HepG2 (cell line): ENCODE results near the gene USP32. TPM values are rescaled to one million over a fixed set of nuclear protein-coding genes. Genes with fewer than 3 reads are reported as not detected.
A peak's percentile ranks its signal among the peaks of the same experiment; 100 is the strongest.

Source experiments
- ATAC-seq: fragments of 200-7000 bp; cut with Tn5 transposase; 3 replicates; pipeline ENCODE4 v1.9.1; 2020; ENCODE audit warnings: mild to moderate bottlenecking, moderate library complexity
- BruUV-seq: library from RNA; stranded (reverse); fragments of 400-500 nt; replicated peaks from 2 replicates; lab custom pipeline; 2021; lab: Mats Ljungman, UMichigan
- CTCF ChIA-PET: fragments of 300-600 bp; formaldehyde crosslinking; extraction: SDS; loops from one replicate; lab custom pipeline; 2021; ENCODE audit warnings: low total read pairs, inconsistent platforms, low intra/inter-chr PET ratio; lab: Yijun Ruan, JAX
- POLR2A ChIA-PET: fragments of 350-600 bp; sonication (Branson Sonifier 250); formaldehyde crosslinking; loops from one replicate; lab custom pipeline; 2020; ENCODE audit warnings: antibody characterized with exemption, inconsistent platforms; lab: Yijun Ruan, JAX
- DNase-seq: peaks from one replicate; pipeline ENCODE4 v3.0.0-alpha.2; 2015; ENCODE audit warnings: low spot score
- FAIRE-seq: peaks from 3 replicates; lab custom pipeline; 2011; peaks lifted over from hg19 to GRCh38; lab: Jason Lieb, UNC
- H2AFZ ChIP-seq: one replicate; pipeline ENCODE4 v1.6.1; 2011; ENCODE audit warnings: low read length, inconsistent platforms
- H3K27ac ChIP-seq: fragments of 300-600 bp; 3 replicates; pipeline ENCODE4 v1.8.0; 2011; ENCODE audit warnings: mixed run types, mild to moderate bottlenecking, mixed read lengths, low read length, inconsistent platforms; ENCODE audit not compliant: insufficient read depth; ENCODE audit errors: extremely low read length
- H3K27me3 ChIP-seq, 2 experiments: fragments of 200-600 bp in 1 of 2; 2 replicates in 1 of 2; 3 replicates in 1 of 2; pipeline versions ENCODE4 v1.6.0 to v1.8.0; 2011; ENCODE audit warnings: low read length in 2 of 2, mild to moderate bottlenecking in 2 of 2, moderate library complexity in 2 of 2, inconsistent platforms in 1 of 2; ENCODE audit not compliant: insufficient read depth in 2 of 2, control insufficient read depth in 1 of 2
- H3K36me3 ChIP-seq, 2 experiments: fragments of 200-600 bp in 1 of 2; replicated peaks in 1 of 2; 2 replicates in 1 of 2; 3 replicates in 1 of 2; pipeline versions ENCODE4 v1.5.1 to v1.8.0; 2011; ENCODE audit warnings: low read length in 2 of 2, inconsistent platforms in 1 of 2; ENCODE audit not compliant: insufficient read depth in 2 of 2, control insufficient read depth in 1 of 2
- H3K4me1 ChIP-seq: 2 replicates; pipeline ENCODE4 v1.5.1; 2012; ENCODE audit warnings: low read length, inconsistent platforms; ENCODE audit not compliant: insufficient read depth
- H3K4me2 ChIP-seq: 2 replicates; pipeline ENCODE4 v1.6.0; 2011; ENCODE audit warnings: low read depth, low read length, inconsistent platforms
- H3K4me3 ChIP-seq, 3 experiments: fragments of 200-600 bp in 1 of 3; sonication (generic), shearing (Covaris generic) in 1 of 3; replicated peaks in 1 of 3; 2 replicates each; pipeline ENCODE4 v1.5.1; 2011 to 2016; ENCODE audit warnings: low read length in 3 of 3, inconsistent platforms in 2 of 3, low read depth in 2 of 3, mild to moderate bottlenecking in 2 of 3, control low read depth in 1 of 3, mixed read lengths in 1 of 3; ENCODE audit not compliant: insufficient read depth in 1 of 3
- H3K79me2 ChIP-seq: one replicate; pipeline ENCODE4 v1.6.1; 2011; ENCODE audit warnings: low read length, inconsistent platforms; ENCODE audit not compliant: insufficient read depth
- H3K9ac ChIP-seq: 2 replicates; pipeline ENCODE4 v1.6.0; 2011; ENCODE audit warnings: mild to moderate bottlenecking, low read depth, low read length, inconsistent platforms; ENCODE audit not compliant: insufficient read depth
- H3K9me3 ChIP-seq: 2 replicates; pipeline ENCODE4 v1.5.1; 2012; ENCODE audit warnings: mild to moderate bottlenecking, low read length
- H4K20me1 ChIP-seq: 2 replicates; pipeline ENCODE4 v1.6.0; 2011; ENCODE audit warnings: inconsistent platforms, mild to moderate bottlenecking, low read length, moderate library complexity; ENCODE audit not compliant: insufficient read depth
- BATF2 ChIP-seq: sonication (generic); formaldehyde crosslinking; IDR thresholded peaks from 2 replicates; pipeline ENCODE4 v1.8.0; 2022; ENCODE audit warnings: mild to moderate bottlenecking, missing genetic modification reagents, moderate library complexity
- CBX5 ChIP-seq: sonication (generic); formaldehyde crosslinking; IDR thresholded peaks from 2 replicates; pipeline ENCODE4 v1.4.0; 2020; ENCODE audit warnings: missing genetic modification reagents, borderline replicate concordance
- GLMP ChIP-seq: sonication (generic); formaldehyde crosslinking; IDR thresholded peaks from 2 replicates; pipeline ENCODE4 v1.9.0; 2021; ENCODE audit warnings: missing genetic modification reagents, mild to moderate bottlenecking, borderline replicate concordance
- HDAC1 ChIP-seq: sonication (generic); formaldehyde crosslinking; IDR thresholded peaks from 2 replicates; pipeline ENCODE4 v1.5.1; 2020; ENCODE audit warnings: mild to moderate bottlenecking, missing genetic modification reagents
- HINFP ChIP-seq: sonication (generic); formaldehyde crosslinking; IDR thresholded peaks from 2 replicates; pipeline ENCODE4 v1.4.0; 2020; ENCODE audit warnings: low read depth, mild to moderate bottlenecking, missing genetic modification reagents
- HNRNPK ChIP-seq: fragments of 200-400 bp; formaldehyde crosslinking; IDR thresholded peaks from 2 replicates; pipeline ENCODE4 v1.6.1; 2018; ENCODE audit warnings: low read length, low read depth, moderate library complexity, mild to moderate bottlenecking; ENCODE audit not compliant: poor library complexity, severe bottlenecking
- MTA1 ChIP-seq: sonication (generic); formaldehyde crosslinking; IDR thresholded peaks from 2 replicates; pipeline ENCODE4 v1.4.0; 2020; ENCODE audit warnings: missing genetic modification reagents, mild to moderate bottlenecking, borderline replicate concordance
- MTA3 ChIP-seq: sonication (generic); formaldehyde crosslinking; IDR thresholded peaks from 2 replicates; pipeline ENCODE4 v1.4.0; 2020; ENCODE audit warnings: missing genetic modification reagents
- SIN3A ChIP-seq: IDR thresholded peaks from 2 replicates; pipeline ENCODE4 v1.6.1; 2011; ENCODE audit warnings: low read depth, mild to moderate bottlenecking, control low read depth, low read length, borderline replicate concordance
- SNRNP70 ChIP-seq: fragments of 200-400 bp; formaldehyde crosslinking; IDR thresholded peaks from 2 replicates; pipeline ENCODE4 v1.6.1; 2017; ENCODE audit warnings: mild to moderate bottlenecking, low read depth, low read length, moderate library complexity
- SRY ChIP-seq: sonication (generic); formaldehyde crosslinking; IDR thresholded peaks from 2 replicates; pipeline ENCODE4 v1.8.0; 2022; ENCODE audit warnings: mild to moderate bottlenecking, missing genetic modification reagents
- SUZ12 ChIP-seq: fragments of 150-350 bp; IDR thresholded peaks from 2 replicates; pipeline ENCODE4 v1.6.1; 2014; ENCODE audit warnings: low read depth, low read length
- ZBTB26 ChIP-seq: IDR thresholded peaks from 2 replicates; pipeline ENCODE4 v1.6.1; 2016; ENCODE audit warnings: missing compliant biosample characterization, missing genetic modification reagents, borderline replicate concordance
- ZNF225 ChIP-seq: sonication (generic); formaldehyde crosslinking; IDR thresholded peaks from 2 replicates; pipeline ENCODE4 v1.4.0; 2020; ENCODE audit warnings: mild to moderate bottlenecking, missing genetic modification reagents
- ZNF619 ChIP-seq: sonication (generic); formaldehyde crosslinking; IDR thresholded peaks from 2 replicates; pipeline ENCODE4 v1.4.0; 2020; ENCODE audit warnings: mild to moderate bottlenecking, missing genetic modification reagents
- WGBS: methylation state at CpG from one replicate; pipeline ENCODE4 v1.1.6; 2017; ENCODE audit warnings: low lambda C conversion rate; 5-methylcytosine and 5-hydroxymethylcytosine counted together
- in situ Hi-C: cut with HindIII; loops from 2 replicates; pipeline ENCODE4 v1.10.0; 2017; ENCODE audit warnings: low pct_unique_long_range_greater_than_20kb; ENCODE audit not compliant: extremely low pct_ligation_motif_present
- intact Hi-C: fragments of 100-400 bp; cut with micrococcal nuclease; formaldehyde crosslinking; loops from one replicate; pipeline ENCODE4 v1.10.0; 2022; ENCODE audit not compliant: unreplicated experiment
- polyA plus RNA-seq, 8 experiments: library from polyadenylated mRNA; depleted of rRNA in 3 of 8; stranded (reverse) in 7 of 8; unstranded in 1 of 8; fragments of >200 nt; fragmentation: Illumina TruSeq in 4 of 8; extraction: Trizol in 4 of 8; gene quantifications; 2 replicates each; pipeline versions ENCODE4 v1.2.1 to v1.2.3, GENCODE V29; 2011 to 2016; ENCODE audit warnings: low read depth in 4 of 8, missing spikeins in 1 of 8, mixed read lengths in 1 of 8; ENCODE audit not compliant: insufficient read depth in 1 of 8
- total RNA-seq, 5 experiments: library from RNA; depleted of rRNA; stranded (reverse); fragments of >200 nt; fragmentation: Illumina TruSeq; extraction: Trizol; gene quantifications; 2 replicates each; pipeline ENCODE4 v1.2.3, GENCODE V29; 2016; ENCODE audit warnings: low read depth in 1 of 5

The USP32 gene
- total and polyA plus RNA-seq, 2 of the 13 experiments (the other 11 are each of a cell fraction or from before 2014, with no cell fraction given), result 24.9 to 39.9 TPM

GRCh38 chr17:60130466-60130865 lies 261.5 kb downstream of the USP32 start:
- H3K36me3 ChIP-seq, result no peaks in the 10 kb centered on the region
- H3K4me2 ChIP-seq, result no peak overlapping the region
- no TSS peak for BruUV-seq
- TF ChIP-seq HNRNPK, result peak; percentile 5
- TF ChIP-seq SNRNP70, result no peak
- no peak for TF ChIP-seq GLMP (CRISPR knock-in tag)
- peaks cover 1 to 24% of the 10 kb centered on the region in 2 experiments; a peak in 4 of 5 replicates for H3K27me3 ChIP-seq
- POLR2A ChIA-PET, result no interaction called here
- CTCF ChIA-PET, result no interaction called here
- no peak overlapping the region for H3K9ac ChIP-seq
- intact Hi-C loops, result no loop called here
- in situ Hi-C loops, result no loop called here
- ATAC-seq (no peak), DNase-seq (no peak), FAIRE-seq (no peak)
- no peak overlapping the region for H3K27ac ChIP-seq
- WGBS, result 47% methylated on average over 3 of the region's 3 CpGs
- peaks cover 17% of the 10 kb centered on the region for H3K4me1 ChIP-seq
- H3K4me3 ChIP-seq, result no peak overlapping the region
- H3K79me2 ChIP-seq, result no peaks in the 10 kb centered on the region
- H3K9me3 ChIP-seq, result no peaks in the 10 kb centered on the region
- H2AFZ ChIP-seq, result no peak overlapping the region
- no peaks in the 10 kb centered on the region for H4K20me1 ChIP-seq

GRCh38 chr17:60129164-60129563 lies 262.8 kb downstream of the USP32 start:
- FAIRE-seq, result no peak
- no peak overlapping the region for H3K27ac ChIP-seq
- H3K79me2 ChIP-seq, result no peaks in the 10 kb centered on the region
- no peak overlapping the region for H3K4me2 ChIP-seq
- H3K27me3 ChIP-seq, result peaks cover 1 to 12% of the 10 kb centered on the region in 2 experiments; a peak in 3 of 5 replicates
- in situ Hi-C loops, result no loop called here
- intact Hi-C loops, result no loop called here
- ATAC-seq, result no peak
- ChIA-PET CTCF (no interaction called here), POLR2A (interaction anchor here (0.7 kb wide), 1 partner anchor 548 kb away, joined by 4 read pairs; the partner anchor contains the start of gene BCAS3)
- 52% methylated on average over 4 of the region's 4 CpGs for WGBS
- H2AFZ ChIP-seq, result no peak overlapping the region
- no peak overlapping the region for H3K9ac ChIP-seq
- BruUV-seq, result no TSS peak
- no peak overlapping the region for H3K4me3 ChIP-seq
- peaks cover 4% of the 10 kb centered on the region for H3K4me1 ChIP-seq
- H3K9me3 ChIP-seq, result no peaks in the 10 kb centered on the region
- H4K20me1 ChIP-seq, result no peaks in the 10 kb centered on the region
- H3K36me3 ChIP-seq, result no peaks in the 10 kb centered on the region
- DNase-seq, result no peak
- TF ChIP-seq ZNF225 (CRISPR knock-in tag) (no peak), HDAC1 (CRISPR knock-in tag) (no peak), SUZ12 (no peak), CBX5 (CRISPR knock-in tag) (no peak), SRY (CRISPR knock-in tag) (no peak), HINFP (CRISPR knock-in tag) (no peak), SIN3A (no peak), MTA3 (CRISPR knock-in tag) (no peak), ZNF619 (CRISPR knock-in tag) (no peak), MTA1 (no peak), BATF2 (CRISPR knock-in tag) (no peak), ZBTB26 (CRISPR knock-in tag) (no peak)
